DND-41 (cell line): ENCODE measurements around the gene ORMDL2.

Experiments used
- ATAC-seq: fragments of 200-7000 bp; cut with Tn5 transposase; 3 replicates; pipeline ENCODE4 v1.9.1; 2021; ENCODE audit warnings: low read depth; ENCODE audit not compliant: insufficient read depth
- DNase-seq: peaks from one replicate; pipeline ENCODE4 v3.0.0-alpha.2; 2020
- H2AFZ ChIP-seq: 2 replicates; pipeline ENCODE4 v1.6.0; 2012; ENCODE audit warnings: low read depth, low read length
- H3K27ac ChIP-seq: 2 replicates; pipeline ENCODE4 v1.5.1; 2012; ENCODE audit warnings: low read length, inconsistent platforms
- H3K27me3 ChIP-seq: fragments of 200-600 bp; sonication (generic); 2 replicates; pipeline ENCODE4 v1.6.0; 2012; ENCODE audit warnings: low read length, mild to moderate bottlenecking, inconsistent platforms; ENCODE audit not compliant: insufficient read depth, poor library complexity
- H3K36me3 ChIP-seq: 2 replicates; pipeline ENCODE4 v1.5.1; 2012; ENCODE audit warnings: low read length, inconsistent platforms; ENCODE audit not compliant: insufficient read depth
- H3K4me1 ChIP-seq: 2 replicates; pipeline ENCODE4 v1.5.1; 2012; ENCODE audit warnings: mild to moderate bottlenecking, low read length; ENCODE audit not compliant: insufficient read depth
- H3K4me2 ChIP-seq: 2 replicates; pipeline ENCODE4 v1.6.0; 2012; ENCODE audit warnings: mild to moderate bottlenecking, moderate library complexity, low read length, inconsistent platforms; ENCODE audit not compliant: insufficient read depth
- H3K4me3 ChIP-seq, 2 experiments: fragments of 200-600 bp in 1 of 2; shearing (Covaris generic) in 1 of 2; 2 replicates each; pipeline ENCODE4 v1.5.1; 2012 to 2016; ENCODE audit warnings: inconsistent platforms in 2 of 2, low read length in 2 of 2, mild to moderate bottlenecking in 2 of 2, low read depth in 1 of 2, moderate library complexity in 1 of 2
- H3K79me2 ChIP-seq: 2 replicates; pipeline ENCODE4 v1.6.0; 2012; ENCODE audit warnings: low read length, inconsistent platforms; ENCODE audit not compliant: insufficient read depth
- H3K9ac ChIP-seq: 2 replicates; pipeline ENCODE4 v1.6.0; 2012; ENCODE audit warnings: low read depth, mild to moderate bottlenecking, inconsistent platforms, low read length, moderate library complexity
- H3K9me3 ChIP-seq: 2 replicates; pipeline ENCODE4 v1.5.1; 2012; ENCODE audit warnings: low read length, moderate library complexity, mild to moderate bottlenecking, inconsistent platforms; ENCODE audit not compliant: insufficient read depth, severe bottlenecking
- H4K20me1 ChIP-seq: 2 replicates; pipeline ENCODE4 v1.6.0; 2012; ENCODE audit warnings: low read length; ENCODE audit not compliant: insufficient read depth
- CTCF ChIP-seq: IDR thresholded peaks from 2 replicates; pipeline ENCODE4 v1.5.1; 2012; ENCODE audit warnings: borderline replicate concordance, low read length, moderate library complexity, mild to moderate bottlenecking; ENCODE audit not compliant: poor library complexity, severe bottlenecking; ENCODE audit errors: extremely low read depth
- EZH2 ChIP-seq: IDR thresholded peaks from 3 replicates; pipeline ENCODE4 v1.6.1; 2012; ENCODE audit warnings: borderline replicate concordance, low read depth, mild to moderate bottlenecking, moderate library complexity, low read length, inconsistent platforms; ENCODE audit not compliant: severe bottlenecking

The ORMDL2 gene

GRCh38 chr12:55850401-55850800, 32.6 kb downstream of the ORMDL2 start:
- Histone ChIP-seq H3K27ac (no peak overlapping the region), H3K9me3 (no peaks in the 10 kb centered on the region), H3K36me3 (no peaks in the 10 kb centered on the region), H3K27me3 (peaks cover 32% of the 10 kb centered on the region), H3K79me2 (no peaks in the 10 kb centered on the region), H3K4me3 (no peak overlapping the region), H2AFZ (no peak overlapping the region), H3K4me1 (no peaks in the 10 kb centered on the region), H4K20me1 (no peaks in the 10 kb centered on the region), H3K4me2 (no peak overlapping the region), H3K9ac (no peak overlapping the region)
- TF ChIP-seq CTCF (no peak), EZH2 (no peak)
- ATAC-seq (no peak), DNase-seq (no peak)

GRCh38 chr12:55850893-55851292, 33.1 kb downstream of the ORMDL2 start:
- Histone ChIP-seq H3K27me3 (peaks cover 29% of the 10 kb centered on the region), H3K9ac (no peak overlapping the region), H3K4me1 (no peaks in the 10 kb centered on the region), H3K9me3 (no peaks in the 10 kb centered on the region), H2AFZ (no peak overlapping the region), H3K27ac (no peak overlapping the region), H3K79me2 (no peaks in the 10 kb centered on the region), H3K36me3 (no peaks in the 10 kb centered on the region), H3K4me3 (no peak overlapping the region), H4K20me1 (no peaks in the 10 kb centered on the region), H3K4me2 (no peak overlapping the region)
- TF ChIP-seq EZH2 (no peak), CTCF (no peak)
- ATAC-seq (no peak), DNase-seq (no peak)

- no peaks in the 10 kb centered on the region for H3K4me1 ChIP-seq
- no peak overlapping the region for H3K9ac ChIP-seq
- H3K9me3 ChIP-seq, result no peaks in the 10 kb centered on the region
- H3K27ac ChIP-seq, result no peak overlapping the region
- no peaks in the 10 kb centered on the region for H4K20me1 ChIP-seq
- H3K36me3 ChIP-seq, result no peaks in the 10 kb centered on the region
- H3K4me2 ChIP-seq, result no peak overlapping the region
- no peaks in the 10 kb centered on the region for H3K79me2 ChIP-seq
- no peak for TF ChIP-seq EZH2
- no peak for TF ChIP-seq CTCF
- DNase-seq, result no peak
- H3K4me3 ChIP-seq, result no peak overlapping the region
- no peak overlapping the region for H2AFZ ChIP-seq
- peaks cover 18% of the 10 kb centered on the region for H3K27me3 ChIP-seq
- no peak for ATAC-seq
Observed at GRCh38 chr12:55852740-55853139, 34.9 kb downstream of the ORMDL2 start.

- H4K20me1 ChIP-seq, result no peaks in the 10 kb centered on the region
- no peak for DNase-seq
Observed at GRCh38 chr12:55861396-55861795, 43.6 kb downstream of the ORMDL2 start.

More at GRCh38 chr12:55861396-55861795, 43.6 kb downstream of the ORMDL2 start:
- H3K27ac ChIP-seq, result no peak overlapping the region
- no peaks in the 10 kb centered on the region for H3K27me3 ChIP-seq
- no peak for TF ChIP-seq CTCF
- TF ChIP-seq EZH2, result no peak
- H3K79me2 ChIP-seq, result no peaks in the 10 kb centered on the region
- no peak overlapping the region for H3K9ac ChIP-seq
- H3K4me2 ChIP-seq, result no peak overlapping the region
- no peak for ATAC-seq
- H3K4me1 ChIP-seq, result no peaks in the 10 kb centered on the region
- no peak overlapping the region for H2AFZ ChIP-seq
- H3K36me3 ChIP-seq, result no peaks in the 10 kb centered on the region
- no peaks in the 10 kb centered on the region for H3K9me3 ChIP-seq
- H3K4me3 ChIP-seq, result no peak overlapping the region
